PFSK-1 (cell line): ENCODE results near the gene MINK1.

ENCODE experiments used
- POLR2AphosphoS5 ChIP-seq: IDR thresholded peaks from 2 replicates; pipeline ENCODE4 v1.6.1; 2012; ENCODE audit warnings: low read depth, mild to moderate bottlenecking, control low read depth, low read length, moderate library complexity
- TAF1 ChIP-seq: IDR thresholded peaks from 2 replicates; pipeline ENCODE4 v1.6.1; 2012; ENCODE audit warnings: low read length, control low read depth, borderline replicate concordance; ENCODE audit not compliant: insufficient read depth

DNA sequence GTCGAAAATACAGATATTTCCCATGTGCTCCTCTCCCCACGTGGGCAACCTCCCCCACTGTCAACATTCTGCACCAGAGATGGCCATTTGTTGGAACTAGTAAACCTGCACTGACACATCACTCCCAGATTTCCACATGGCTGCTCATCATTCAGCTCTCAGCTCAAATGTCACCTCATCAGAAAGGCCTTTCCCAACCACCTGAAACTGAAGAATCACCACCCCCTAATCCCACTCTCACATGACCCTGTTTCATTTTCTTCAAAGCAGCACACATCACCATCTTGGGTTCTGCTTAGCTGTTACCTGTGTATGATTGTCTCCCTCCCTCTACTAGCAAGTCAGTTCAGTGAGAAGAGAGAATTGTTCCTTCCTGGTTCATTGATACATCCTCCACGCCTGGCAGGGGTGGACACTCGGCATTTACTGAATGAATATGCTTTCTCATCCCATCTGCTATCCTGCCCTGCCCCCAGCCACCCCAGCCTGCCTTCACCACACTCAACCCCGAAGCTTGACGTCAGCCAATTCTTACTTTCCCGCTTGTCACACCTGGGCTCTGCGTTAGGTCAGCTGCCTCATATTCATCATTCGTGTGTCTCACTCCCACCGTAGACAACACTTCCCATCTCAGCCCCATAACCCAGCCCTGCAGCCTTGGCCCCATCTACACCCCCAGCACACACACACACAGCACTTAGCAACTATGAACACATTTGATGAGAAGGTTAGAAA is 32.5 kb upstream of the MINK1 start:
- TF ChIP-seq POLR2AphosphoS5 (no peak), TAF1 (no peak)
